ENCODE measurements around the gene PDE4B. TPM values are rescaled to one million over a fixed set of nuclear protein-coding genes. Genes with fewer than 3 reads are reported as not detected.

Gene PDE4B
- polyA plus RNA-seq, 1 donor from 2014 or later, result 135 TPM

GRCh38 chr1:66346873-66347272 is 554.2 kb downstream of the PDE4B start:
- TF ChIP-seq EZH2 (IDR thresholded peaks at IDR 0.05; ENCODE audit: borderline replicate concordance, insufficient read depth, low read length, poor library complexity, severe bottlenecking), result no peak
- no peak for TF ChIP-seq RAD21 (conservative IDR thresholded peaks at IDR 0.05)
- TF ChIP-seq, protein P1, sequence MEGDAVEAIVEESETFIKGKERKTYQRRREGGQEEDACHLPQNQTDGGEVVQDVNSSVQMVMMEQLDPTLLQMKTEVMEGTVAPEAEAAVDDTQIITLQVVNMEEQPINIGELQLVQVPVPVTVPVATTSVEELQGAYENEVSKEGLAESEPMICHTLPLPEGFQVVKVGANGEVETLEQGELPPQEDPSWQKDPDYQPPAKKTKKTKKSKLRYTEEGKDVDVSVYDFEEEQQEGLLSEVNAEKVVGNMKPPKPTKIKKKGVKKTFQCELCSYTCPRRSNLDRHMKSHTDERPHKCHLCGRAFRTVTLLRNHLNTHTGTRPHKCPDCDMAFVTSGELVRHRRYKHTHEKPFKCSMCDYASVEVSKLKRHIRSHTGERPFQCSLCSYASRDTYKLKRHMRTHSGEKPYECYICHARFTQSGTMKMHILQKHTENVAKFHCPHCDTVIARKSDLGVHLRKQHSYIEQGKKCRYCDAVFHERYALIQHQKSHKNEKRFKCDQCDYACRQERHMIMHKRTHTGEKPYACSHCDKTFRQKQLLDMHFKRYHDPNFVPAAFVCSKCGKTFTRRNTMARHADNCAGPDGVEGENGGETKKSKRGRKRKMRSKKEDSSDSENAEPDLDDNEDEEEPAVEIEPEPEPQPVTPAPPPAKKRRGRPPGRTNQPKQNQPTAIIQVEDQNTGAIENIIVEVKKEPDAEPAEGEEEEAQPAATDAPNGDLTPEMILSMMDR (IDR thresholded peaks at IDR 0.05; ENCODE audit: poor library complexity, severe bottlenecking), result no peak
- no peak for TF ChIP-seq MXI1 (conservative IDR thresholded peaks at IDR 0.05; ENCODE audit: poor library complexity, severe bottlenecking)
- no peak for TF ChIP-seq SMC3 (conservative IDR thresholded peaks at IDR 0.05; ENCODE audit: poor library complexity)
- no peak for TF ChIP-seq TAF1 (IDR thresholded peaks at IDR 0.05; ENCODE audit: low read depth)
- TF ChIP-seq REST (IDR thresholded peaks at IDR 0.05; ENCODE audit: borderline replicate concordance), result no peak
- no peak for TF ChIP-seq EP300 (conservative IDR thresholded peaks at IDR 0.05; ENCODE audit: poor library complexity, severe bottlenecking)
- no peak for TF ChIP-seq POLR2AphosphoS5 (IDR thresholded peaks at IDR 0.05)
- Histone ChIP-seq H3K27ac (ENCODE audit: low read length) (no peak overlapping the region), H3K36me3 (ENCODE audit: insufficient read depth, low read length) (no peaks in the 10 kb centered on the region), H3F3A (ENCODE audit: insufficient read depth, low read length, poor library complexity, severe bottlenecking) (no peaks in the 10 kb centered on the region), H3K27me3 (ENCODE audit: insufficient read depth, low read depth, low read length) (no peaks in the 10 kb centered on the region), H2AFZ (ENCODE audit: low read depth, low read length) (no peak overlapping the region), H3K79me2 (replicated peaks; ENCODE audit: insufficient read depth, low read length) (peaks cover 4% of the 10 kb centered on the region), H3K4me2 (ENCODE audit: low read length) (no peak overlapping the region), H3K9me3 (ENCODE audit: low read length) (no peaks in the 10 kb centered on the region), H3K9ac (ENCODE audit: low read length) (no peak overlapping the region), H3K4me3 (ENCODE audit: low read length) (no peak overlapping the region), H4K20me1 (ENCODE audit: insufficient read depth) (no peaks in the 10 kb centered on the region), H3K9me2 (ENCODE audit: insufficient read depth, low read length) (no peaks in the 10 kb centered on the region)

DNA sequence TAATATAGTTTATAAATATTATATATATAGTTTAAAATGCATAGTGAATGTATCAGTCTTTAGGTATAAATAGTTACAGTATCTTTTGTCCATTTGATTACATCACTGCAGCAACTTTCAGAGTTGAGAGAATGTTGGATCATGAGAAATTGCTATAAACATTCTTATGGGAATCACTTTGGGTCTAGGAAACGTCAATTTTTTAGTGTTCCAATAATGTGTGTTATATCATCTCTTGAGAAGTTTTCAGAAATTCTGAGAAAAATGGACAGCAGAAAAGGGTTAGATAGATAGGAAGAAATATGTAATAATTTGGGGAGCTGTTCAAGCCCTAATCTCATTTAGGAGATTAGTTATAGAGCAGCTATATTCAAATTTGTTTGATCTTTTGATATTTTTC is 556.1 kb downstream of the PDE4B start:
- Histone ChIP-seq H3K79me2 (replicated peaks; ENCODE audit: insufficient read depth, low read length) (peaks cover 4% of the 10 kb centered on the region), H3K36me3 (ENCODE audit: insufficient read depth, low read length) (no peaks in the 10 kb centered on the region), H3K27ac (ENCODE audit: low read length) (no peak overlapping the region), H3K9me3 (ENCODE audit: low read length) (no peaks in the 10 kb centered on the region), H2AFZ (ENCODE audit: low read depth, low read length) (no peak overlapping the region), H3K27me3 (ENCODE audit: insufficient read depth, low read depth, low read length) (no peaks in the 10 kb centered on the region), H3K4me3 (ENCODE audit: low read length) (no peak overlapping the region), H3F3A (ENCODE audit: insufficient read depth, low read length, poor library complexity, severe bottlenecking) (peaks cover 3% of the 10 kb centered on the region), H3K9me2 (ENCODE audit: insufficient read depth, low read length) (no peaks in the 10 kb centered on the region), H3K4me2 (ENCODE audit: low read length) (no peak overlapping the region), H3K9ac (ENCODE audit: low read length) (no peak overlapping the region), H4K20me1 (ENCODE audit: insufficient read depth) (no peaks in the 10 kb centered on the region)
- TF ChIP-seq EZH2 (IDR thresholded peaks at IDR 0.05; ENCODE audit: borderline replicate concordance, insufficient read depth, low read length, poor library complexity, severe bottlenecking), result no peak
- TF ChIP-seq MXI1 (conservative IDR thresholded peaks at IDR 0.05; ENCODE audit: poor library complexity, severe bottlenecking), result no peak
- no peak for TF ChIP-seq REST (IDR thresholded peaks at IDR 0.05; ENCODE audit: borderline replicate concordance)
- no peak for TF ChIP-seq RAD21 (conservative IDR thresholded peaks at IDR 0.05)
- TF ChIP-seq SMC3 (conservative IDR thresholded peaks at IDR 0.05; ENCODE audit: poor library complexity), result no peak
- TF ChIP-seq, protein P1 (IDR thresholded peaks at IDR 0.05; ENCODE audit: poor library complexity, severe bottlenecking), result no peak
- TF ChIP-seq EP300 (conservative IDR thresholded peaks at IDR 0.05; ENCODE audit: poor library complexity, severe bottlenecking), result no peak
- no peak for TF ChIP-seq POLR2AphosphoS5 (IDR thresholded peaks at IDR 0.05)
- TF ChIP-seq TAF1 (IDR thresholded peaks at IDR 0.05; ENCODE audit: low read depth), result no peak

All from neural cell (in vitro differentiated cells).